HUES48 (cell line): ENCODE results near the gene PDXDC1.

ENCODE experiments used
- H3K27ac ChIP-seq: one replicate; pipeline ENCODE4 v1.7.0; 2013; ENCODE audit warnings: low read depth, low read length, inconsistent platforms
- H3K27me3 ChIP-seq: 2 replicates; pipeline ENCODE4 v1.6.1; 2013; ENCODE audit warnings: mild to moderate bottlenecking, low read length; ENCODE audit not compliant: control insufficient read depth, insufficient read depth
- H3K36me3 ChIP-seq: 2 replicates; pipeline ENCODE4 v1.6.1; 2013; ENCODE audit warnings: low read length; ENCODE audit not compliant: control insufficient read depth, insufficient read depth
- H3K4me1 ChIP-seq: 2 replicates; pipeline ENCODE4 v1.6.1; 2013; ENCODE audit warnings: mild to moderate bottlenecking, low read length; ENCODE audit not compliant: control insufficient read depth, insufficient read depth
- H3K4me3 ChIP-seq: 2 replicates; pipeline ENCODE4 v1.5.1; 2013; ENCODE audit warnings: mild to moderate bottlenecking, low read depth, low read length
- H3K9ac ChIP-seq: 2 replicates; pipeline ENCODE4 v1.6.1; 2013; ENCODE audit warnings: mild to moderate bottlenecking, low read depth, low read length, moderate library complexity
- H3K9me3 ChIP-seq: 2 replicates; pipeline ENCODE4 v1.6.1; 2013; ENCODE audit warnings: low read length; ENCODE audit not compliant: control insufficient read depth, insufficient read depth

PDXDC1 gene

GRCh38 chr16:15031586-15031985 lies 56.8 kb downstream of the PDXDC1 start:
- peaks cover 67% of the 10 kb centered on the region for H3K36me3 ChIP-seq
- H3K4me3 ChIP-seq: no peak overlapping the region
- no peak overlapping the region for H3K27ac ChIP-seq
- no peaks in the 10 kb centered on the region for H3K9me3 ChIP-seq
- H3K27me3 ChIP-seq: no peaks in the 10 kb centered on the region
- no peaks in the 10 kb centered on the region for H3K4me1 ChIP-seq
- no peak overlapping the region for H3K9ac ChIP-seq

DNA sequence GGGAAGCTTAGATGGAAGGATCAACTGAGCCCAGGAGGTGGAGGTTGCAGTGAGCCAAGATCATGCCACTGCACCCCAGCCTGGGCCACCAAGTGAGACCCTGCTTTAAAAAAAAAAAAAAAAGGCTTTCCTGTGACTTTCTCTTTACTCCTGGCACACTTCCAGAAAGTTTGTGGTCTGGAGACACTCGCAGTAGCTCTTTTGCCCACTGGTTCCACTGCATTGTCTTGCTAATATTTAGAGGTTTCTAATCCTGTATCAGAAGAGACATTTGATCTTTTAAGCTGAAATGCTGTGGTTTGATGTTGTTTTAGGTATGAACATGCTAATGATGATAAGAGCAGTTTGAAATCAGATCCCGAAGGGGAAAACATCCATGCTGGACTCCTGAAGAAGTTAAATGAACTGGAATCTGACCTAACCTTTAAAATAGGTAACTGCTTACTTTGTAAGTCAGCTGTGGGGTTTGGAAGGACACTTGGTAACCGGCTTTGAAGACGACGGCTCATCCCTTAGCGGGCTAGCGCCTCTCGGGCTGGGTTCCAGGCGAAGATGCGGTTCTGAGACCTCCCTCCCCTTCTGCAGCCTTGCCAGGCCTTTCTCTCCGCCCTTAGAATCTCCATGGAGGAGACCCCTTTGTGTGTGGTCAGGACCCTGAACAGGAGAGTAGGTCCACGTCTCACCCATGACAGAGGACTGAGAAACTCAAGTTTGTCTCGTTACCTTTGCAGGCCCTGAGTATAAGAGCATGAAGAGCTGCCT lies 57.9 kb downstream of the PDXDC1 start:
- Histone ChIP-seq H3K4me1 (no peaks in the 10 kb centered on the region), H3K27me3 (no peaks in the 10 kb centered on the region), H3K9me3 (no peaks in the 10 kb centered on the region), H3K27ac (no peak overlapping the region), H3K36me3 (peaks cover 78% of the 10 kb centered on the region), H3K9ac (no peak overlapping the region), H3K4me3 (no peak overlapping the region)

GRCh38 chr16:15033309-15033707 lies 58.5 kb downstream of the PDXDC1 start:
- Histone ChIP-seq H3K27me3 (no peaks in the 10 kb centered on the region), H3K4me1 (no peaks in the 10 kb centered on the region), H3K9ac (no peak overlapping the region), H3K27ac (no peak overlapping the region), H3K36me3 (peaks cover 84% of the 10 kb centered on the region), H3K4me3 (no peak overlapping the region), H3K9me3 (no peaks in the 10 kb centered on the region)

GRCh38 chr16:15034266-15035162 lies 59.7 kb downstream of the PDXDC1 start:
- Histone ChIP-seq H3K9me3 (no peaks in the 10 kb centered on the region), H3K9ac (no peak overlapping the region), H3K36me3 (peaks cover 89% of the 10 kb centered on the region), H3K27ac (no peak overlapping the region), H3K4me3 (no peak overlapping the region), H3K27me3 (no peaks in the 10 kb centered on the region), H3K4me1 (no peaks in the 10 kb centered on the region)

DNA sequence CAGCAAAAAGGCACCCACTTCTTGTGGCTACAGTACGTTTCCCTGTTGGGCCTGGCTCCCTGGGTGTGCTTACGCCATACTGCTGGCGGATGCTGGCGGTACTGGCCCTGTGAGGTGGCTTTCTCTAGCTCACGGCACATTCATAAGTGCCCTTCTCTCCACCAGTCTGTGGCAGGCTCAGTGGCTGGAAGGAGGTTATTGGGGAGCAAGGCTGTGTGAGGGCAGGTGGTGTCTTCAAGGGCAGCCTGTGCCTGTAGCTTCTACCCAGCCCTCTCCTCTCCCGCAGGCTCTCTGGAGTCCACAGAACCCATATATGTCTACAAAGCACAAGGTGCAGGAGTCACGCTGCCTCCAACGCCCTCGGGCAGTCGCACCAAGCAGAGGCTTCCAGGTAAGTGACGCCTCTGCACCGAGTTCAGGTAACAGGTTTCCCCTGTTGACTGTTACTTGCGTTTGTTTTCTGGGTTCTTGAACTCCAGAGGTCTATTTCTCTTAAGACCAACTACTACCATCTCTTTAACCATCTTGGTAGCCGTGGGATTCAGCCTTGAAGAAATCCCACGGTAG lies 60.4 kb downstream of the PDXDC1 start:
- H3K9me3 ChIP-seq: no peaks in the 10 kb centered on the region
- H3K27me3 ChIP-seq: no peaks in the 10 kb centered on the region
- no peak overlapping the region for H3K9ac ChIP-seq
- no peak overlapping the region for H3K4me3 ChIP-seq
- peaks cover 94% of the 10 kb centered on the region for H3K36me3 ChIP-seq
- no peaks in the 10 kb centered on the region for H3K4me1 ChIP-seq
- no peak overlapping the region for H3K27ac ChIP-seq

DNA sequence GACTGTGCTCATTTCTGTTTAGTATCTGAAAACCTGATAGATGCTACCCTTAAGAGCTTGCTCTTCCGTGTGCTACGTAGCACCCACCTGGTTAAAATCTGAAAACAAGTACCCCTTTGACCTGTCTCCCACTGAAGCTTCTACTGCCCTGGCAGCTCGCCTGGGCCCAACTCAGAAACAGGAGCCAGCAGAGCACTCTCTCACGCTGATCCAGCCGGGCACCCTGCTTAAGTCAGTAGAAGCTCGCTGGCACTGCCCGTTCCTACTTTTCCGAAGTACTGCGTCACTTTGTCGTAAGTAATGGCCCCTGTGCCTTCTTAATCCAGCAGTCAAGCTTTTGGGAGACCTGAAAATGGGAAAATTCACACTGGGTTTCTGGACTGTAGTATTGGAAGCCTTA lies 62.2 kb downstream of the PDXDC1 start:
- peaks cover 93% of the 10 kb centered on the region for H3K36me3 ChIP-seq
- H3K9ac ChIP-seq: no peak overlapping the region
- H3K4me1 ChIP-seq: no peaks in the 10 kb centered on the region
- H3K27me3 ChIP-seq: no peaks in the 10 kb centered on the region
- H3K9me3 ChIP-seq: no peaks in the 10 kb centered on the region
- no peak overlapping the region for H3K4me3 ChIP-seq
- H3K27ac ChIP-seq: no peak overlapping the region

GRCh38 chr16:15037745-15038144 lies 62.9 kb downstream of the PDXDC1 start:
- Histone ChIP-seq H3K4me1 (no peaks in the 10 kb centered on the region), H3K9me3 (no peaks in the 10 kb centered on the region), H3K36me3 (peaks cover 87% of the 10 kb centered on the region), H3K4me3 (no peak overlapping the region), H3K9ac (no peak overlapping the region), H3K27me3 (no peaks in the 10 kb centered on the region), H3K27ac (no peak overlapping the region)

- Histone ChIP-seq H3K4me1 (no peaks in the 10 kb centered on the region), H3K9me3 (no peaks in the 10 kb centered on the region), H3K27me3 (no peaks in the 10 kb centered on the region), H3K4me3 (no peak overlapping the region), H3K36me3 (peaks cover 82% of the 10 kb centered on the region), H3K9ac (no peak overlapping the region), H3K27ac (no peak overlapping the region)
Observed at GRCh38 chr16:15038689-15039088, 63.9 kb downstream of the PDXDC1 start.

- H3K36me3 ChIP-seq: peaks cover 66% of the 10 kb centered on the region
- H3K27me3 ChIP-seq: no peaks in the 10 kb centered on the region
- no peaks in the 10 kb centered on the region for H3K4me1 ChIP-seq
- no peak overlapping the region for H3K4me3 ChIP-seq
- no peaks in the 10 kb centered on the region for H3K9me3 ChIP-seq
- no peak overlapping the region for H3K27ac ChIP-seq
- H3K9ac ChIP-seq: no peak overlapping the region
Observed at GRCh38 chr16:15041271-15042004, 66.6 kb downstream of the PDXDC1 start.

GRCh38 chr16:15043344-15043743 lies 68.5 kb downstream of the PDXDC1 start:
- no peaks in the 10 kb centered on the region for H3K4me1 ChIP-seq

More at GRCh38 chr16:15043344-15043743, 68.5 kb downstream of the PDXDC1 start:
- no peaks in the 10 kb centered on the region for H3K9me3 ChIP-seq
- no peaks in the 10 kb centered on the region for H3K27me3 ChIP-seq
- H3K9ac ChIP-seq: no peak overlapping the region
- H3K36me3 ChIP-seq: peaks cover 60% of the 10 kb centered on the region
- no peak overlapping the region for H3K4me3 ChIP-seq
- H3K27ac ChIP-seq: no peak overlapping the region
